GM23338 (cell line): ENCODE measurements around the gene GPR25.

Source experiments
- CREB1 ChIP-seq: fragments of 250-450 bp; sonication (Bioruptor Pico); IDR thresholded peaks from 2 replicates; pipeline ENCODE4 v1.5.0; 2020; ENCODE audit warnings: low read depth, mild to moderate bottlenecking, moderate library complexity
- EZH2 ChIP-seq: fragments of 200-600 bp; sonication (generic); IDR thresholded peaks from one replicate; pipeline ENCODE4 v1.8.0; 2017; ENCODE audit warnings: antibody characterized with exemption, mild to moderate bottlenecking, low read depth; ENCODE audit not compliant: unreplicated experiment
- EZH2phosphoT487 ChIP-seq: fragments of 200-600 bp; sonication (generic); IDR thresholded peaks from one replicate; pipeline ENCODE4 v1.8.1; 2018; ENCODE audit warnings: antibody characterized with exemption; ENCODE audit not compliant: unreplicated experiment
- JUNB ChIP-seq: IDR thresholded peaks from one replicate; pipeline ENCODE4 v1.6.1; 2016; ENCODE audit warnings: antibody characterized with exemption; ENCODE audit not compliant: unreplicated experiment
- NANOG ChIP-seq: IDR thresholded peaks from 2 replicates; pipeline ENCODE4 v1.6.1; 2016; ENCODE audit warnings: antibody characterized with exemption, borderline replicate concordance
- POLR2AphosphoS5 ChIP-seq: IDR thresholded peaks from 2 replicates; pipeline ENCODE4 v1.6.1; 2016; ENCODE audit warnings: antibody characterized with exemption, low read depth
- STAT1 ChIP-seq: IDR thresholded peaks from one replicate; pipeline ENCODE4 v1.6.1; 2016; ENCODE audit warnings: antibody characterized with exemption; ENCODE audit not compliant: unreplicated experiment
- ZNF114 ChIP-seq: fragments of 250-450 bp; sonication (Bioruptor Pico); IDR thresholded peaks from 2 replicates; pipeline ENCODE4 v1.5.0; 2020; ENCODE audit warnings: mild to moderate bottlenecking, moderate library complexity
- ZNF331 ChIP-seq: fragments of 250-450 bp; sonication (Bioruptor Pico); IDR thresholded peaks from 2 replicates; pipeline ENCODE4 v1.5.0; 2020; ENCODE audit warnings: low read depth, mild to moderate bottlenecking, moderate library complexity
- ZNF462 ChIP-seq: fragments of 250-450 bp; sonication (Bioruptor Pico); IDR thresholded peaks from 2 replicates; pipeline ENCODE4 v1.5.0; 2020; ENCODE audit warnings: mild to moderate bottlenecking, moderate library complexity
- TF ChIP-seq, protein P1 (sequence below), 2 experiments: fragments of 200-600 bp in 1 of 2; sonication (generic) in 1 of 2; conservative IDR thresholded peaks; 2 replicates each; pipeline versions ENCODE4 v1.5.1 to v1.6.1; 2016 to 2017; ENCODE audit warnings: antibody characterized with exemption in 2 of 2, low read depth in 2 of 2, mild to moderate bottlenecking in 2 of 2, moderate library complexity in 1 of 2
- TF ChIP-seq, protein P2 (sequence below): IDR thresholded peaks from one replicate; pipeline ENCODE4 v1.6.1; 2018; ENCODE audit warnings: antibody characterized with exemption; ENCODE audit not compliant: unreplicated experiment
- TF ChIP-seq, protein P3 (sequence below): IDR thresholded peaks from 2 replicates; pipeline ENCODE4 v1.6.1; 2016; ENCODE audit warnings: antibody characterized with exemption

DNA sequence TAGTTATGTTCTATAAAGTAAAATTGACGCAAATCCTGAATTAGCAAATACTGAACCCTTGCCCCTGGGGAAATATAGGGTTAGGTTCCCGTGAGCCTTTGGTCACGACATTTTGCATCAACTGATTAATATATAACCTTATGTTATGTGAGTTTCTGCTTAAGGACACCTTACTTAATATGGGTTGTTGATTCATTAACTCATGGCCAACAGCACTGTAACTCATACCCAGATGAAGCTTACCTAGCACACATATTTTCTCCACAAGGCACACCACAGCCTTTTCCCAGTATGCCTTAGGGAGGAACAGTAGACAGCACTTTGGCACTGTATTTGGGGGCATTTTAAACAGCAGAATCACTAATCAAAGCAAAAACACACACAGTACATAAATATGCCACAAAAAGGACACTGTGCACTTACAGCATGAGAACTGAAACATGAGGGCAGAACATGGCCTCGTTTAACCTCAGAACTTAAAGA is 37.0 kb downstream of the GPR25 start:
- TF ChIP-seq, protein P1, sequence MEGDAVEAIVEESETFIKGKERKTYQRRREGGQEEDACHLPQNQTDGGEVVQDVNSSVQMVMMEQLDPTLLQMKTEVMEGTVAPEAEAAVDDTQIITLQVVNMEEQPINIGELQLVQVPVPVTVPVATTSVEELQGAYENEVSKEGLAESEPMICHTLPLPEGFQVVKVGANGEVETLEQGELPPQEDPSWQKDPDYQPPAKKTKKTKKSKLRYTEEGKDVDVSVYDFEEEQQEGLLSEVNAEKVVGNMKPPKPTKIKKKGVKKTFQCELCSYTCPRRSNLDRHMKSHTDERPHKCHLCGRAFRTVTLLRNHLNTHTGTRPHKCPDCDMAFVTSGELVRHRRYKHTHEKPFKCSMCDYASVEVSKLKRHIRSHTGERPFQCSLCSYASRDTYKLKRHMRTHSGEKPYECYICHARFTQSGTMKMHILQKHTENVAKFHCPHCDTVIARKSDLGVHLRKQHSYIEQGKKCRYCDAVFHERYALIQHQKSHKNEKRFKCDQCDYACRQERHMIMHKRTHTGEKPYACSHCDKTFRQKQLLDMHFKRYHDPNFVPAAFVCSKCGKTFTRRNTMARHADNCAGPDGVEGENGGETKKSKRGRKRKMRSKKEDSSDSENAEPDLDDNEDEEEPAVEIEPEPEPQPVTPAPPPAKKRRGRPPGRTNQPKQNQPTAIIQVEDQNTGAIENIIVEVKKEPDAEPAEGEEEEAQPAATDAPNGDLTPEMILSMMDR (conservative IDR thresholded peaks at IDR 0.05; ENCODE audit: low read depth in 2 of 2), result no peak
- no peak for TF ChIP-seq STAT1
- TF ChIP-seq EZH2, result no peak
- TF ChIP-seq, protein P2, sequence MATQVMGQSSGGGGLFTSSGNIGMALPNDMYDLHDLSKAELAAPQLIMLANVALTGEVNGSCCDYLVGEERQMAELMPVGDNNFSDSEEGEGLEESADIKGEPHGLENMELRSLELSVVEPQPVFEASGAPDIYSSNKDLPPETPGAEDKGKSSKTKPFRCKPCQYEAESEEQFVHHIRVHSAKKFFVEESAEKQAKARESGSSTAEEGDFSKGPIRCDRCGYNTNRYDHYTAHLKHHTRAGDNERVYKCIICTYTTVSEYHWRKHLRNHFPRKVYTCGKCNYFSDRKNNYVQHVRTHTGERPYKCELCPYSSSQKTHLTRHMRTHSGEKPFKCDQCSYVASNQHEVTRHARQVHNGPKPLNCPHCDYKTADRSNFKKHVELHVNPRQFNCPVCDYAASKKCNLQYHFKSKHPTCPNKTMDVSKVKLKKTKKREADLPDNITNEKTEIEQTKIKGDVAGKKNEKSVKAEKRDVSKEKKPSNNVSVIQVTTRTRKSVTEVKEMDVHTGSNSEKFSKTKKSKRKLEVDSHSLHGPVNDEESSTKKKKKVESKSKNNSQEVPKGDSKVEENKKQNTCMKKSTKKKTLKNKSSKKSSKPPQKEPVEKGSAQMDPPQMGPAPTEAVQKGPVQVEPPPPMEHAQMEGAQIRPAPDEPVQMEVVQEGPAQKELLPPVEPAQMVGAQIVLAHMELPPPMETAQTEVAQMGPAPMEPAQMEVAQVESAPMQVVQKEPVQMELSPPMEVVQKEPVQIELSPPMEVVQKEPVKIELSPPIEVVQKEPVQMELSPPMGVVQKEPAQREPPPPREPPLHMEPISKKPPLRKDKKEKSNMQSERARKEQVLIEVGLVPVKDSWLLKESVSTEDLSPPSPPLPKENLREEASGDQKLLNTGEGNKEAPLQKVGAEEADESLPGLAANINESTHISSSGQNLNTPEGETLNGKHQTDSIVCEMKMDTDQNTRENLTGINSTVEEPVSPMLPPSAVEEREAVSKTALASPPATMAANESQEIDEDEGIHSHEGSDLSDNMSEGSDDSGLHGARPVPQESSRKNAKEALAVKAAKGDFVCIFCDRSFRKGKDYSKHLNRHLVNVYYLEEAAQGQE, result no peak
- TF ChIP-seq EZH2phosphoT487, result no peak
- no peak for TF ChIP-seq POLR2AphosphoS5
- TF ChIP-seq CREB1, result no peak
- TF ChIP-seq ZNF462 (CRISPR knock-in tag), result no peak
- no peak for TF ChIP-seq JUNB
- TF ChIP-seq ZNF114 (CRISPR knock-in tag), result no peak
- no peak for TF ChIP-seq NANOG
- TF ChIP-seq, protein P3, sequence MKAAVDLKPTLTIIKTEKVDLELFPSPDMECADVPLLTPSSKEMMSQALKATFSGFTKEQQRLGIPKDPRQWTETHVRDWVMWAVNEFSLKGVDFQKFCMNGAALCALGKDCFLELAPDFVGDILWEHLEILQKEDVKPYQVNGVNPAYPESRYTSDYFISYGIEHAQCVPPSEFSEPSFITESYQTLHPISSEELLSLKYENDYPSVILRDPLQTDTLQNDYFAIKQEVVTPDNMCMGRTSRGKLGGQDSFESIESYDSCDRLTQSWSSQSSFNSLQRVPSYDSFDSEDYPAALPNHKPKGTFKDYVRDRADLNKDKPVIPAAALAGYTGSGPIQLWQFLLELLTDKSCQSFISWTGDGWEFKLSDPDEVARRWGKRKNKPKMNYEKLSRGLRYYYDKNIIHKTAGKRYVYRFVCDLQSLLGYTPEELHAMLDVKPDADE, result no peak
- no peak for TF ChIP-seq ZNF331 (CRISPR knock-in tag)
